Duodenal mucosa (tissue), 2 donors: ENCODE data around the gene NIT2.
"Not testable (repeated sequence)": the region's sequence is repeated elsewhere in the genome, so short reads cannot be mapped to it uniquely, and the experiment has no call there.

ENCODE experiments used
- H3K27ac ChIP-seq: one replicate; pipeline ENCODE4 v1.7.0; 2013; ENCODE audit warnings: low read depth, low read length
- H3K27me3 ChIP-seq, 2 donors: one replicate each; pipeline ENCODE4 v1.7.0; 2013; ENCODE audit warnings: low read length in 2 of 2, control low read depth in 1 of 2; ENCODE audit not compliant: insufficient read depth in 2 of 2, control insufficient read depth in 1 of 2
- H3K36me3 ChIP-seq, 2 donors: one replicate each; pipeline ENCODE4 v1.7.0; 2013; ENCODE audit warnings: low read length in 2 of 2, control low read depth in 1 of 2; ENCODE audit not compliant: insufficient read depth in 2 of 2, control insufficient read depth in 1 of 2
- H3K4me1 ChIP-seq, 2 donors: one replicate each; pipeline ENCODE4 v1.7.0; 2013; ENCODE audit warnings: low read length in 2 of 2, control low read depth in 1 of 2; ENCODE audit not compliant: insufficient read depth in 2 of 2, control insufficient read depth in 1 of 2
- H3K4me3 ChIP-seq, 2 donors: one replicate each; pipeline ENCODE4 v1.7.0; 2013; ENCODE audit warnings: low read length in 2 of 2, low read depth in 1 of 2
- H3K9ac ChIP-seq, 2 donors: one replicate each; pipeline ENCODE4 v1.7.0; 2013; ENCODE audit warnings: low read length in 2 of 2, low read depth in 1 of 2
- H3K9me3 ChIP-seq, 2 donors: one replicate each; pipeline ENCODE4 v1.7.0; 2013; ENCODE audit warnings: low read length in 2 of 2, control low read depth in 1 of 2; ENCODE audit not compliant: control insufficient read depth in 1 of 2

The NIT2 gene

DNA sequence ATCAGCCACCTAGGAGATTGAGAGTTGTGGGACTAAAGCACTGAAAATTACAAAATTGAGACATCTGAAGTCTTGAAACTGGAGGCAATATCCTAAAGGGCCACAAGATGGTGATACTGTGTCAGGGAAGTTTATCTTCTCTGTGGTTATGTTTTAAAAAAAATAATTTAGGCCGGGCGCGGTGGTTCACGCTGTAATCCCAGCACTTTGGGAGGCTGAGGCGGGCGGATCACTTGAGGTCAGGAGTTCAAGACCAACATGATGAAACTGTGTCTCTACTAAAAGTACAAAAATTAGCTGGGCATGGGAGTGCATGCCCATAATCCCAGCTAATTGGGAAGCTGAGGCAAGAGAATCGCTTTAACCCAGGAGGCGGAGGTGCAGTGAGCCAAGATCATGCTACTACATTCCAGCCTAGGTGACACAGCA is 17.9 kb upstream of the NIT2 start:
- Histone ChIP-seq H3K9ac (no peak overlapping the region), H3K27ac (no peak overlapping the region), H3K4me1 (no peaks in the 10 kb centered on the region), H3K9me3 (no peaks in the 10 kb centered on the region), H3K27me3 (no peaks in the 10 kb centered on the region), H3K4me3 (no peak overlapping the region), H3K36me3 (peaks cover 6 to 33% of the 10 kb centered on the region in 2 donors)

- H3K4me3 ChIP-seq, result no peak overlapping the region
- H3K9ac ChIP-seq, result no peak overlapping the region
- no peaks in the 10 kb centered on the region for H3K9me3 ChIP-seq
- no peaks in the 10 kb centered on the region for H3K4me1 ChIP-seq
- H3K27me3 ChIP-seq, result no peaks in the 10 kb centered on the region
- peaks cover 3 to 31% of the 10 kb centered on the region in 2 donors for H3K36me3 ChIP-seq
- no peak overlapping the region for H3K27ac ChIP-seq
Observed at GRCh38 chr3:100317912-100318311, 16.6 kb upstream of the NIT2 start.

DNA sequence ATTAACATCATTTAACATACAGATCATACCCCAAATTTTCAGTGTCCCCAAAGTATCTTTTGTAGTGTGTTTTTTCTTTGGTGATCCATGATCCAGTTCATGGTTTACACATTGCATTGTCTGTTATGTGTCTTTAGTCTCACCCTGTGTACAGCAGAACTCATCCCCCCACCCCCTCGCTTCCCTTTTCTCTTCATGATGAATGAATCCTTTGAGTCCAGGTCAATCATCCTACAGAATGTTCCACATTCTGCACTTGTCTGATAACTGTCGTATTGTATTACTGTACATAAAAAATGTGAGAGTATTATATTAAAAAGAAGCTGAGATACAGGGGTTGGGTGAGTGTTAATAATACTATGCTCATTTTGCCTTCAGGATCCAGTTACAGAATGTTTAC is 14.6 kb upstream of the NIT2 start:
- Histone ChIP-seq H3K9ac (no peak overlapping the region), H3K4me3 (no peak overlapping the region), H3K4me1 (no peaks in the 10 kb centered on the region), H3K27me3 (no peaks in the 10 kb centered on the region), H3K9me3 (no peaks in the 10 kb centered on the region), H3K36me3 (peaks cover 3 to 32% of the 10 kb centered on the region in 2 donors), H3K27ac (no peak overlapping the region)

DNA sequence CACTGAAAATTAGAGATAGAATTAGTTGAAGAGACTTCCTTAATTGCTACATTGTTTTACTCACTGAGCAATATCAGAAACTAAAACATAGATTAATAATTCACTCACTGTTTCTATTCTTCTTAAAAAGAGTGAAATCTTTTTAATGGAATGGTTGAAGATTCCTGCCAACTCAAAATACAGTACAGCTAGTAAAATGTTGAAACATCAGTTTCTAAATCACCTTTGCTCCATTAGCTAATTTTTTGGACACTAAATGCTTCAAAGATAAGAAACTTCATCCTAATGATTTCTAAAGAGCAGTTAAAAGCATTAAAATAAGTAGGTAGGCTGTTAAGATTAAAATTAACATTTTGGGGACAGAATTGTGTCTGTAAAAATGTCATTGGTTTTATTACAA is 10.5 kb upstream of the NIT2 start:
- Histone ChIP-seq H3K9ac (no peak overlapping the region), H3K9me3 (no peaks in the 10 kb centered on the region), H3K36me3 (peaks cover 4 to 23% of the 10 kb centered on the region in 2 donors), H3K4me3 (no peak overlapping the region), H3K27me3 (no peaks in the 10 kb centered on the region), H3K4me1 (no peaks in the 10 kb centered on the region), H3K27ac (no peak overlapping the region)

GRCh38 chr3:100325827-100326226 is 8.7 kb upstream of the NIT2 start:
- H3K4me3 ChIP-seq, result no peak overlapping the region
- no peaks in the 10 kb centered on the region for H3K4me1 ChIP-seq
- no peak overlapping the region for H3K27ac ChIP-seq
- no peaks in the 10 kb centered on the region for H3K9me3 ChIP-seq
- no peaks in the 10 kb centered on the region for H3K27me3 ChIP-seq
- peaks cover 4 to 14% of the 10 kb centered on the region in 2 donors for H3K36me3 ChIP-seq
- no peak overlapping the region for H3K9ac ChIP-seq

- H3K27me3 ChIP-seq, H3K4me1 ChIP-seq, H3K4me3 ChIP-seq, H3K36me3 ChIP-seq, H3K9ac ChIP-seq, H3K27ac ChIP-seq, H3K9me3 ChIP-seq: not testable (repeated sequence)
Observed at GRCh38 chr3:100327377-100327776, 7.2 kb upstream of the NIT2 start.

GRCh38 chr3:100329800-100330489 is 4.6 kb upstream of the NIT2 start:
- peaks cover 0 to 4% of the 10 kb centered on the region in 2 donors for H3K36me3 ChIP-seq
- H3K9me3 ChIP-seq, result no peaks in the 10 kb centered on the region
- H3K4me1 ChIP-seq, result peaks cover 0 to 5% of the 10 kb centered on the region in 2 donors
- no peak overlapping the region for H3K4me3 ChIP-seq
- no peak overlapping the region for H3K9ac ChIP-seq
- no peaks in the 10 kb centered on the region for H3K27me3 ChIP-seq
- no peak overlapping the region for H3K27ac ChIP-seq

DNA sequence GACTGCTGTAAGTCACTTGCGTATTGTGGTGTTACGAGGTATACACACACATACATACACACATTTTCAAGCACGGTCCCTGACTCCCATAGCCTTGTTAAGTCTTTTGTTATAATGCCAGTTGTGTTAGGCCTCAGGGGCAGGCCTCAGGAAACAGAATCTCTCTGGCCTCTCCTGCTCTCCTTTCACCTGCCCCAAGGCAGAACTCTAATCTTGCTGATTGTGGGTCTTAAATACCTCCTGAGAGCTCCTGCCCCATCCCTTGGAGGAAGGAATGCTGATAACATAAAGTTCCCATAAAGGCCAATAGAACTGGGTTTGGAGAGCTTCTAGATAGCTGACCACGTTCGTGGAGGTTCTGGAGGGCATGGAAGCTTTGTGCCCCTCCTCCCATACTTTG is 3.9 kb upstream of the NIT2 start:
- H3K36me3 ChIP-seq, result no peaks in the 10 kb centered on the region
- H3K27ac ChIP-seq, result no peak overlapping the region
- H3K4me1 ChIP-seq, result peaks cover 7 to 12% of the 10 kb centered on the region in 2 donors
- H3K9ac ChIP-seq, result no peak overlapping the region
- no peaks in the 10 kb centered on the region for H3K9me3 ChIP-seq
- H3K4me3 ChIP-seq, result no peak overlapping the region
- H3K27me3 ChIP-seq, result no peaks in the 10 kb centered on the region

DNA sequence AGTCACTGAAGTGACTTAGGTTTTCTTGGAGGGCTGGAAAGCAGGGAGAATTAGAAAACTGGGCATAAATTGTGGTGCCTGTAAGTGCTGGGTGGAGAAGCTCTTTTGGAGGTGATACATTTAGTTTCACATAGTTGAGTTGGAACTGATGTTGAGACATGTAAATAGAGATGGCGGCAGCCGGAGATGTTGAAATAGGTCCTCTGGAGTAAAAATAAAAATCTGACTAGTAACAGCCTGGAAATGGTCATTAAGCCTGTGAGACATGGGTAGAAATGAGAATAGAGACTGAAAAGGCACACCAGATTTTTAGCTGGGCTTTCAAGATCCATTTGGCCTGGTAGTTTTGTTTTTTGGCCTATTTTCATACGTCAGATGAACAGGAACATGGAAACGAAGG is 2.9 kb upstream of the NIT2 start:
- Histone ChIP-seq H3K27me3 (no peaks in the 10 kb centered on the region), H3K27ac (no peak overlapping the region), H3K9ac (no peak overlapping the region), H3K36me3 (no peaks in the 10 kb centered on the region), H3K9me3 (no peaks in the 10 kb centered on the region), H3K4me3 (no peak overlapping the region), H3K4me1 (peaks cover 10 to 16% of the 10 kb centered on the region in 2 donors)

GRCh38 chr3:100333051-100333450 is 1.5 kb upstream of the NIT2 start:
- H3K4me3 ChIP-seq, result no peak overlapping the region
- peaks cover 10 to 16% of the 10 kb centered on the region in 2 donors for H3K4me1 ChIP-seq
- no peaks in the 10 kb centered on the region for H3K36me3 ChIP-seq
- no peaks in the 10 kb centered on the region for H3K27me3 ChIP-seq
- no peak overlapping the region for H3K27ac ChIP-seq
- H3K9ac ChIP-seq, result no peak overlapping the region
- H3K9me3 ChIP-seq, result no peaks in the 10 kb centered on the region
